Astrocyte of the spinal cord (primary cell): ENCODE results near the gene MDM4.
"Not testable (repeated sequence)": the region's sequence is repeated elsewhere in the genome, so short reads cannot be mapped to it uniquely, and the experiment has no call there.

Experiments used
- DNase-seq: peaks from one replicate; pipeline ENCODE4 v3.0.0; 2011; ENCODE audit warnings: low read depth, low spot score
- H3K4me3 ChIP-seq: 2 replicates; pipeline ENCODE4 v1.5.1; 2011; ENCODE audit warnings: low read depth, mild to moderate bottlenecking, low read length, moderate library complexity
- in situ Hi-C: cut with HindIII; loops from 2 replicates; pipeline ENCODE4 v1.10.0; 2017; ENCODE audit warnings: low sequenced_read_pairs
- TF ChIP-seq, protein P1 (sequence below): IDR thresholded peaks from 2 replicates; pipeline ENCODE4 v1.5.1; 2012; ENCODE audit warnings: low read depth, mild to moderate bottlenecking, low read length, inconsistent platforms

Gene MDM4

DNA sequence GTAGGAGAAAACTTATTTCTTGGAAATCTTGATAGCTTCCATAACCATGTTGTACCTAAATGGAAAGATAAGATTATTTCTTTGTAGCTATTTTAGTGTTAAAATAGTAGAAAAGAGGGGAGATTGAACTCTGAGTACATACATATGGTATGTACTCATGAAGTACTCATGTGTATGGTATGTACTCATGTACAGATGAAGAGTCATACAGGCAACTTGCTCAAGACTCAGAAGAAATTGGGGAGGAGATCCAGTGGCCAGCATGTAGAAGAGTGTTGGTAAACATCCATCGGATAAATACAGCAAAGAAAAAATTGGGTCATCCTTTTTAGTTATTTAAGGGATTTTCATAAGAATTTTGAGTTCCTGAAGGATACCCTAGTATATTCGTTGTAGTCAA is 29.0 kb downstream of the MDM4 start:
- TF ChIP-seq, protein P1, sequence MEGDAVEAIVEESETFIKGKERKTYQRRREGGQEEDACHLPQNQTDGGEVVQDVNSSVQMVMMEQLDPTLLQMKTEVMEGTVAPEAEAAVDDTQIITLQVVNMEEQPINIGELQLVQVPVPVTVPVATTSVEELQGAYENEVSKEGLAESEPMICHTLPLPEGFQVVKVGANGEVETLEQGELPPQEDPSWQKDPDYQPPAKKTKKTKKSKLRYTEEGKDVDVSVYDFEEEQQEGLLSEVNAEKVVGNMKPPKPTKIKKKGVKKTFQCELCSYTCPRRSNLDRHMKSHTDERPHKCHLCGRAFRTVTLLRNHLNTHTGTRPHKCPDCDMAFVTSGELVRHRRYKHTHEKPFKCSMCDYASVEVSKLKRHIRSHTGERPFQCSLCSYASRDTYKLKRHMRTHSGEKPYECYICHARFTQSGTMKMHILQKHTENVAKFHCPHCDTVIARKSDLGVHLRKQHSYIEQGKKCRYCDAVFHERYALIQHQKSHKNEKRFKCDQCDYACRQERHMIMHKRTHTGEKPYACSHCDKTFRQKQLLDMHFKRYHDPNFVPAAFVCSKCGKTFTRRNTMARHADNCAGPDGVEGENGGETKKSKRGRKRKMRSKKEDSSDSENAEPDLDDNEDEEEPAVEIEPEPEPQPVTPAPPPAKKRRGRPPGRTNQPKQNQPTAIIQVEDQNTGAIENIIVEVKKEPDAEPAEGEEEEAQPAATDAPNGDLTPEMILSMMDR: no peak
- H3K4me3 ChIP-seq: no peak overlapping the region
- in situ Hi-C loops: no loop called here
- no peak for DNase-seq

DNA sequence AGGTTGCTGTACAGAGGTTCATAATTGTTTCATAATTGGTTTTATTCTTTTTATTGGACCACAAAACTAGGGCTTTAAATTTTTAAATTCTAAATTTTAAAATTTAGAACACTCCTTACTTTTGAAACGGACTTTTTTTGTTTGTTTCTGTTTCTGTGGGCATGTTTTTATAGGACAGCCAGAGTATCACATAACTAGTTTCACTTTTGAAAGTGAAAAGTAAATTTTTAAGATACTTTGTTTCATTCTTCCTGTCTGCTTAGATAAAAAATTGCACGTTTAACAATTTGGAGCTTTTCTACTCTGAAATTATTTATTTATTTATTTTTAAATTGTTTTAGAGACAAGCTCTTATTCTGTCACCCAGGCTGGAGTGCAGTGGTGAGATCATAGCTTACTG is 29.7 kb downstream of the MDM4 start:
- no peak overlapping the region for H3K4me3 ChIP-seq
- no peak for DNase-seq
- TF ChIP-seq, protein P1: no peak
- in situ Hi-C loops: no loop called here

DNA sequence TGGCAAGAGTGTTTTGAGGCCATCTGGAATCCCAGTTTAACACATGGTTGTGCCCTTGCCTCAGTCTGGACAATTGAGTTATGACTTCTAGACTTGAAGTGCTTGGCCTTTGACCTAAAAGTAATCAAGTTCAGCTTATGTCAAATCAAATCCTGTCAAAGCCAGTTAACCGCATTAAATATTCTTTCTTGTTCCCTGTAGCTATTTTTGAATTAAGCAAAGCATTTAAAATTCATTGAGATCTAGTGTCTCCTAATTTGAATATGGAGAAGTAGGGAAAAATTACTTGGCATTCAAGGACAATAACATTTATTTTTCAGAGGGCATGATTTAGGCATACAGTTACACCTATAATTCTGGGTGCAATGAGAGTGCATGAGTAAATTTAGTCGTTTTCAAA is 32.1 kb downstream of the MDM4 start:
- TF ChIP-seq, protein P1: no peak
- in situ Hi-C loops: no loop called here

DNA sequence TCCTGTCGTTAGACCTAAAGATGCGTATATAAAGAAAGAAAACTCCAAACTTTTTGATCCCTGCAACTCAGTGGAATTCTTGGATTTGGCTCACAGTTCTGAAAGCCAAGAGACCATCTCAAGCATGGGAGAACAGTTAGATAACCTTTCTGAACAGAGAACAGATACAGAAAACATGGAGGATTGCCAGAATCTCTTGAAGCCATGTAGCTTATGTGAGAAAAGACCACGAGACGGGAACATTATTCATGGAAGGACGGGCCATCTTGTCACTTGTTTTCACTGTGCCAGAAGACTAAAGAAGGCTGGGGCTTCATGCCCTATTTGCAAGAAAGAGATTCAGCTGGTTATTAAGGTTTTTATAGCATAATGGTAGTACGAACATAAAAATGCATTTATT is 33.1 kb downstream of the MDM4 start:
- no peak overlapping the region for H3K4me3 ChIP-seq
- in situ Hi-C loops: no loop called here
- TF ChIP-seq, protein P1: no peak
- DNase-seq: no peak

More for the DNA sequence above, 32.1 kb downstream of the MDM4 start:
- no peak for DNase-seq
- no peak overlapping the region for H3K4me3 ChIP-seq

DNA sequence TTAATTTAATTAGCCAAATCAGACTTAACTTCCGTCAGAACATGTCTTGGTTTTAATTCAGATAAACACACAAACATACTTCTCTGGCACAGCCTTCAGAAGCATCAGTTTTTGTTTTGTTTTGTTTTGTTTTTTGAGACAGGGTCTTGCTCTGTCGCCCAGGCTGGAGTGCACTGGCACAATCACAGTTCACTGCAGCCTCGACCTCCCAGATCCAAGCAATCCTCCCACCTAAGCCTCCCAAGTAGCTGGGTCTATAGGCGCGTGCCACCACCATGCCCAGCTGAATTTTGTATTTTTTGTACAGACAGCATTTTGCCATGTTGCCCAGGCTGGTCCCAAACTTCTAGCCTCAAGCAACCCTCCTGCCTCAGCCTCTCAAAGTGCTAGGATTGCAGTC is 34.7 kb downstream of the MDM4 start:
- TF ChIP-seq, protein P1: no peak
- in situ Hi-C loops: no loop called here
- no peak overlapping the region for H3K4me3 ChIP-seq
- no peak for DNase-seq

DNA sequence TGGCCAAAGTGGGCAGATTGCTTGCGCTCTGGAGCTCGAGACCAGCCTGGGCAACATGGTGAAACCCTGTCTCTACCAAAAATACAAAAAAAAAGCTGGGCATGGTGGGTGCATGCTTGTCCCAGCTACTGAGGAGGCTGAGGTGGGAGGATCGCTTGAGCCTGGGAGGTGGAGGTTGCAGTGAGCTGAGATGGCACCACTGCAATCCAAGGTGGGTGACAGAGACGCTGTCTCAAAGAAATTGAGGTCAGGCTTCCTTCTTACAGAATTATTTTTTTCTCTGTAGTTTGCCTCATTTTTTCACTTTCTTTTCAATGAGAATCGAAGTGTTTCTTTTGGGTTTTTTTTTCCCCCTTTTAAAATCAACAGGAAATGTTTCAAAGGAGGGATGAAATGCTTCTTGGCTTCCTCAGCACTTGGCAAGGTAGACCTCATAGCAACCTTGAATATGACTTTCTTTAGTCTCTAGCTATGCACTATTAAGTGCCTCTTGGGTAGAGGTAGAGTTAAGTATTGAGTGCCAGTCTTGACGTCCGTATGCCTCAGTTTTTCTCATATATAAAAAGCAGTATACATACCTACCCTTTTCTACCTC is 40.3 kb downstream of the MDM4 start:
- in situ Hi-C loops: no loop called here
- TF ChIP-seq, protein P1: no peak
- H3K4me3 ChIP-seq: no peak overlapping the region
- DNase-seq: no peak

DNA sequence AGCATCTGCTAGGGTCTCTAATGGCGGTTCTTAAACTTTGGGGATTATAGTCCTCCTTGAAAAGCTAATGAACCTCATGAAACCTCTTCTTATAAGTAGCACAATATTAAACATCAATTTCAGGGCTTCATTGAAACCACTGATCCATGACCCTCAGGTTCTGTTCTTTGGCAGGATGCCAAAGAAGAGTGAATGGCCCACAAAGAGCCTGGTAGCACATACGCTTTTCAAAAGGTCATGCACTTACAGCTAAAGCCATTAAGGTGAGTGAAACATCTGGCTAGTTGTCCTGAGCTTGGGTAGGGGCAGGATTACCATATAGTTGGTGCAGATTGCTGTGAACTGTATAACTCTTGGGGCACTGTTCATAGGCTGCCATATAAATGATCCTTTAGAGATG is 42.3 kb downstream of the MDM4 start:
- TF ChIP-seq, protein P1: no peak
- no peak for DNase-seq
- in situ Hi-C loops: no loop called here
- H3K4me3 ChIP-seq: no peak overlapping the region

DNA sequence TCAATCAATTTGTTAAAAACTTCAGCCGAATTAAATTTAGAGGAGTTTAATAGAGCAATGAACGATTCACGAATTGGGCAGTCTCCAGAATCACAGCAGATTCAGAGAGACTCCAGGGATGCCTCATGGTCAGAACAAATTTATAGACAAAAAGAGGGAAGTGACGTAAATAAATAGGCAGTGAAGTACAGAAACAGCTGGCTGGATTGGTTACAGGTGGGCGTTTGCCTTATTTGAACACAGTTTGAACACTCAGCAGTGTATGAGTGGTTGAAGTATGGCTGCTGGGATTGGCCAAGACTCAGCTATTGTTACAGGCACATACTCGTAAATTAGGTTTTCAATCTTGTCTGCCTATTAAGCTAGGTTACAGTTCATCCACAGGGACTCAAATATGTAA is 43.8 kb downstream of the MDM4 start:
- in situ Hi-C loops, DNase-seq, H3K4me3 ChIP-seq: not testable (repeated sequence)
